ENCODE data around the gene TAS2R31.

The TAS2R31 gene

DNA sequence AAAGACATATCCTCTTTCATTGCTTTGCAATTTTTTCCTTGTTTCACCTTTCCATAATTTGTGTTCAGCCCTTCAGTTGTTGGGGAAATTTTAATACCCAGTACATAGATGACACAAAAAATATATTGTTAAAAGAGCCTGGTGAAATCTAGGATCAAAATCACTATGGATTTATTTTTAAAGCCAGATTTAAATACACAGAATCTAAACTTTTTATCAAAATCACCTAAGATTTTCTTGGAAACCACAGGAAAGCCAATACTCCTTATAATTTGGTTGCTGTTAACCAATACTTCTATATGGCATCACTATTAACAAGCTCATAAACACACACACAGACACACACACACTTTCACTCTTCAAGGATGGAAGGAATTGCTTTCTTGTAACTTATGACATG lies 33.0 kb downstream of the TAS2R31 start, which contains the start of gene TAS2R20:
TAS2R20 (minus strand) TSS at position 101 of the 400 bp plus-strand sequence. CDS start 429 bp downstream, outside the sequence.
- no peak for DNase-seq

DNA sequence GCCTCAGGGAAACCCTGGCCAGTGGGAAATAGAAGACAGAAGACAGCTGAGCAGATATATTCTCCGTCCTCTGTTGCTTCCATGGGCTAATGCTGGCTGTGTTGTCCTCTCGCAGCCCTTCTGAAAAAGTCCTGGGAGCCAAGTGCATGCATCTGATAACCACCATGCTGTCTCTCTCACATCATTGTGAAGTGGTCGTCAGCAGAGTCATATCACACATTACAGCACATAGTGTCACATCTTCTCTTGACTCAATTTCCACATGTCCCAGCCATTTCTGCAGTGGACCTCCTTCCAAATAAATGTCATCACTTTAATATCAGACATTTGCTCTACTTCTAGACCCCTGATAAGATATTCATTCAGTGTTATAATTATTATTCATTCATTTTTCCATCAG lies 36.9 kb downstream of the TAS2R31 start:
- no peak for DNase-seq

DNA sequence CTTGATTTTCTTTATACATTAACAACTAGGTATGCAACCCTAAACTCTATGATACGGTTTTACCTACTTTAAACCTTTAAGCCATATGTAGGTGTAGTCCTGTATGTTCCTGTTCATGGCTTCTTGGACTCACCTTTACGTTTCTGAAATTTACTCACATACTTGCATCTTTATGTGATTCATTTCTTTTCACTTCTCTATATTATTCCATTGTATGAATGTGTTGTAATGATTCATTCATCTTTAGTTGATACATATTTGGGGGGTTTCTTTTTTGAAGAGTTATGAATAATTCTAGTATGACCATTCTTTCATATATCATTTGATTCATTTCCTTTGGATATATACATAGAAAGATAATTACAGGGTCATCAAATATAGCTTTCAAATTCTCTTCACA lies 42.1 kb downstream of the TAS2R31 start:
- DNase-seq: no peak

DNA sequence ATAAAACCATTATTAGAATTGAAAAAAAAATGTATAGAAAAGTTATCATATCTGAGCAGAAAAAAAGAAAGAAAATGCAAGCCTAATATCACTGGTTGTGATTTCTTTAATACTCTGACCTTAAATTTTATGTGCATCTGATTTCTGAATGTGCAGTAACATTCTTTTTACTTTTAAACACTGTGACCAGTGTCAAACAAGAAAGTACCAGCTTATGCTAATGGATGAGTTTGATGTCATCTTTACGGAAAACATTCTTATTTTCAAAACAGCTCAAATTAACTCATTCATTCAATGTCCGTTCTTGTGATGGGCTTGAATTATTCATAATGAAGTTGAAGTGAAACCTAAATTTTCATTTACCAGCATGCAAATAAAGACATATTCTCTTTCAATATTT lies 44.4 kb downstream of the TAS2R31 start, which contains the start of gene TAS2R50:
TAS2R50 (minus strand) TSS at position 101 of the 400 bp plus-strand sequence; CDS start at position 49, 52 bp downstream.
- no peak for DNase-seq

DNA sequence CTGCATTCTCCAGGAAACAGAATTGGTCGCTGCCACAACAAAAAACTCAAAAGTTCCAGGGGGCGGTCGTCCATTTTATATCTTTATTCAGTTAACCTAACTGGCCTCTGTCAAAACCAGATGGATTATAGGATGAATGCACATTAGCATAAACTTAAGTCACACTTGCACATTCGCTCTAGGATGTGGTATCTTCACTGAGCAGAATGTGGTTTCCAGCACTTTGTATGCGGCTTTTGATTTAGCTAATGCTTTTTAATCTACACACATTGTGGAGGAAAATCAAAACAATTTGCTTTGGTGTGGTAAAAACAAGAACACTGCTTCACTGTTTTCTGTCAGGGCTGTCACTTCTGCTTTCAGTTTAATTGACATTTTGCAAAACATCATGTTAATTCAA lies 49.0 kb downstream of the TAS2R31 start:
- DNase-seq: no peak

Data from stimulated activated CD8-positive, alpha-beta memory T cell treated with anti-CD3 and anti-CD28 coated beads, Interleukin-4, amount 100 ng/mL, for 48 hours (primary cell).